Activated B cell treated with CpG ODN at 0.5 μM for 24 hours (primary cell): Measurements from ENCODE around the gene TIGD1. TPM values are rescaled to one million over a fixed set of nuclear protein-coding genes. Genes with fewer than 3 reads are reported as not detected.
A peak's percentile ranks its signal among the peaks of the same experiment; 100 is the strongest.

Experiments
- ATAC-seq: fragments of 200-7000 bp; cut with Tn5 transposase; one replicate; pipeline ENCODE4 v1.10.0; 2021; ENCODE audit warnings: low read depth, mild to moderate bottlenecking, moderate library complexity
- CTCF ChIA-PET: fragments of 350-600 bp; sonication (Branson Sonifier 250); formaldehyde crosslinking; loops from one replicate; lab custom pipeline; 2021; ENCODE audit warnings: antibody characterized with exemption; lab: Charles Lee
- POLR2A ChIA-PET: fragments of 350-600 bp; sonication (Branson Sonifier 250); formaldehyde crosslinking; loops from one replicate; lab custom pipeline; 2021; ENCODE audit warnings: antibody characterized with exemption; lab: Charles Lee
- DNase-seq: peaks from one replicate; pipeline ENCODE4 v3.0.0; 2022
- H3K27ac Mint-ChIP-seq: one replicate; pipeline ENCODE4 v1.8.0; 2020; ENCODE audit warnings: mixed read lengths
- H3K27me3 Mint-ChIP-seq: one replicate; pipeline ENCODE4 v1.8.0; 2021; ENCODE audit warnings: mixed read lengths
- H3K36me3 Mint-ChIP-seq: one replicate; pipeline ENCODE4 v1.8.0; 2021; ENCODE audit warnings: low read depth, mixed read lengths
- H3K4me1 Mint-ChIP-seq: one replicate; pipeline ENCODE4 v1.8.0; 2021; ENCODE audit warnings: mixed read lengths
- H3K4me3 Mint-ChIP-seq: one replicate; pipeline ENCODE4 v1.8.0; 2020; ENCODE audit warnings: mild to moderate bottlenecking, mixed read lengths
- H3K9me3 Mint-ChIP-seq: one replicate; pipeline ENCODE4 v1.8.0; 2020; ENCODE audit warnings: mixed read lengths
- intact Hi-C: fragments of 100-400 bp; cut with micrococcal nuclease; formaldehyde crosslinking; loops from one replicate; pipeline ENCODE4 v1.15.1; 2024
- total RNA-seq: library from RNA; stranded (reverse); gene quantifications from 2 replicates; pipeline ENCODE4 v1.2.3, GENCODE V29; 2022
- TF ChIP-seq, protein P1 (sequence below): fragments of 200-600 bp; IDR thresholded peaks from one replicate; pipeline ENCODE4 v1.8.0; 2022; ENCODE audit warnings: antibody characterized with exemption, mild to moderate bottlenecking

The TIGD1 gene
- 8.1 and 8.8 TPM in 2 replicates for total RNA-seq

DNA sequence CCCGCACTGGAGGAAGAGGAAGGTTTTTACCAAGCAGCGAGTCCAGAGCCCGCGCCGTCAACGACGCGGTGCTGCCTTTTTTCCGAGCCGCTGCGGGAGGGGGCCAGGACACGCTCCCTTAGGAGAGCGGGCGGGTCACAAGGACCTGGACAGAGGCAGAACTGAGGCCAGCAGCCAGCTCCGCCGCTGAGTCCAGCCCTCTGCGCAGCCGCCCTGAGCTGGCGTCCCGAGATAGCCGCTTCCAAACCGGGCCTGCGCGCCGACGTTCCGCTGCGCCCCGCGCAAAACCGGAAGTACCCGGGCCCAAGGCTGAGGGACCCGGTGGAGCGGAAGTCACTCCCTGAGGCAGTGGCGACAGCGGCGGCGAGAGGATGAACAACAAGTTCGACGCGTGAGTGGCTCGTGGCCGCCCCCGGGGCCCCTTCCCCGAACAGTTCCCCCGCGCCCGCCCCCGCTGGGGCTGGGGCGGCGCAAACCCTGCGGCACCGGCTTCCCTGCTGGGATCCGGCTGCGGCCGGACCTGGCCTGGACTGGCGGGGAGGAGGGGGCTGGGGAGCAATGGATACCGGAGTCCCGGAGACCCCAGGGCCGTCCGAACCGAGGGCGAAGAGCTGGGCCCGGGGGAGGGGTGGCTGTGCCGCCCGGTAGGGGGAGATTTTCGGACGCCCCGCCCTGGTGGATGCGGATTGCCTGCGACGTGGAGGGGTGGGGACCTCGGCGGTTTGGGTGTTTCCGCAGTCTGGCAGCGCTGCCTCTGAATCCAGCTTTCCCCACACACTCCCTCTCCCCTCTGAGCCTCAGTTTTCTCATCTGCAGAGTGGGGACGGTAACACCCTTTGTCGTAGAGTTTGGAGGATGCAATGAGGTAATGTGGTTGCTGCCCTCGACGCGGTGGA, at the start of gene TIGD1, which contains the start of gene EIF4E2:
Gene TIGD1 (minus strand): TSS at position 204 of the 896 bp plus-strand sequence. CDS start 675 bp downstream, outside the sequence.
Gene EIF4E2 (plus strand): TSS at position 336 of the 896 bp plus-strand sequence. CDS start 36 bp downstream, at position 372.
- intact Hi-C loops, result loop anchor here (1.0 to 2.0 kb wide), 6 partner anchors 12 to 769 kb away; partner anchors contain the start of genes ATG16L1, GIGYF2 and PDE6D
- ATAC-seq (peak; percentile 85), DNase-seq (peak; percentile 86)
- TF ChIP-seq, protein P1, sequence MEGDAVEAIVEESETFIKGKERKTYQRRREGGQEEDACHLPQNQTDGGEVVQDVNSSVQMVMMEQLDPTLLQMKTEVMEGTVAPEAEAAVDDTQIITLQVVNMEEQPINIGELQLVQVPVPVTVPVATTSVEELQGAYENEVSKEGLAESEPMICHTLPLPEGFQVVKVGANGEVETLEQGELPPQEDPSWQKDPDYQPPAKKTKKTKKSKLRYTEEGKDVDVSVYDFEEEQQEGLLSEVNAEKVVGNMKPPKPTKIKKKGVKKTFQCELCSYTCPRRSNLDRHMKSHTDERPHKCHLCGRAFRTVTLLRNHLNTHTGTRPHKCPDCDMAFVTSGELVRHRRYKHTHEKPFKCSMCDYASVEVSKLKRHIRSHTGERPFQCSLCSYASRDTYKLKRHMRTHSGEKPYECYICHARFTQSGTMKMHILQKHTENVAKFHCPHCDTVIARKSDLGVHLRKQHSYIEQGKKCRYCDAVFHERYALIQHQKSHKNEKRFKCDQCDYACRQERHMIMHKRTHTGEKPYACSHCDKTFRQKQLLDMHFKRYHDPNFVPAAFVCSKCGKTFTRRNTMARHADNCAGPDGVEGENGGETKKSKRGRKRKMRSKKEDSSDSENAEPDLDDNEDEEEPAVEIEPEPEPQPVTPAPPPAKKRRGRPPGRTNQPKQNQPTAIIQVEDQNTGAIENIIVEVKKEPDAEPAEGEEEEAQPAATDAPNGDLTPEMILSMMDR, result no peak
- CTCF ChIA-PET, result interaction anchor here (1.2 kb wide), 1 partner anchor 10 kb away, joined by 4 read pairs; no protein-coding TSS in a partner anchor
- no peaks in the 10 kb centered on the region for H3K27me3 Mint-ChIP-seq
- no peaks in the 10 kb centered on the region for H3K9me3 Mint-ChIP-seq
- POLR2A ChIA-PET, result interaction anchor here (0.6 to 1.5 kb wide), 10 partner anchors 12 to 1086 kb away, joined by 3 to 11 read pairs (median 4); partner anchors contain the start of genes INPP5D, NCL, PDE6D and PTMA
- H3K27ac Mint-ChIP-seq, result peak within 1 kb of the TSS; percentile 99
- H3K4me1 Mint-ChIP-seq, result peaks cover 63% of the 10 kb centered on the region
- peak within 1 kb of the TSS; percentile 98 for H3K4me3 Mint-ChIP-seq
- peaks cover 46% of the 10 kb centered on the region for H3K36me3 Mint-ChIP-seq

DNA sequence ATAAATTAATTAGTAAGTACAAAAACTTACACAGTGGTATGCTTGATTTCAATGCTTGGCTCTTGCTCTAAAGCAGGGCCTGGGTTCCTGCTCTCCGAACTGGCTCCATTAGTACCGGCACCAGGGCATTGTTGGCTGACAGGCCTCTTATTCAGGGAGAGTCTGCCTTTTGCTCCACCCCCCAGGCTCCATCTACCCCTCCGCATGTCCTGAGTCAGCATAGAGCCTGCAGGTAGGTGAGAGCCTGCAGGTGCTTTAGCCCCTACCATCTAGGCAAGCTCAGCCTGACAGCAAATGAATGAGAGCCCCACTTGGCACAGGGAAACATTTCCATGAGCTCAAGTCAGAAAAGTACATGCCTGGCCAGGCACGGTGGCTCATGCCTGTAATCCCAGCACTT, 47.9 kb upstream of the TIGD1 start:
- Mint-ChIP-seq H3K27me3 (no peaks in the 10 kb centered on the region), H3K9me3 (peaks cover 3% of the 10 kb centered on the region), H3K4me1 (no peaks in the 10 kb centered on the region), H3K36me3 (no peaks in the 10 kb centered on the region), H3K4me3 (no peak overlapping the region), H3K27ac (no peak overlapping the region)
- no peak for DNase-seq
- ChIA-PET CTCF (no interaction called here), POLR2A (no interaction called here)
- TF ChIP-seq, protein P1, result no peak
- no peak for ATAC-seq
- intact Hi-C loops, result no loop called here

DNA sequence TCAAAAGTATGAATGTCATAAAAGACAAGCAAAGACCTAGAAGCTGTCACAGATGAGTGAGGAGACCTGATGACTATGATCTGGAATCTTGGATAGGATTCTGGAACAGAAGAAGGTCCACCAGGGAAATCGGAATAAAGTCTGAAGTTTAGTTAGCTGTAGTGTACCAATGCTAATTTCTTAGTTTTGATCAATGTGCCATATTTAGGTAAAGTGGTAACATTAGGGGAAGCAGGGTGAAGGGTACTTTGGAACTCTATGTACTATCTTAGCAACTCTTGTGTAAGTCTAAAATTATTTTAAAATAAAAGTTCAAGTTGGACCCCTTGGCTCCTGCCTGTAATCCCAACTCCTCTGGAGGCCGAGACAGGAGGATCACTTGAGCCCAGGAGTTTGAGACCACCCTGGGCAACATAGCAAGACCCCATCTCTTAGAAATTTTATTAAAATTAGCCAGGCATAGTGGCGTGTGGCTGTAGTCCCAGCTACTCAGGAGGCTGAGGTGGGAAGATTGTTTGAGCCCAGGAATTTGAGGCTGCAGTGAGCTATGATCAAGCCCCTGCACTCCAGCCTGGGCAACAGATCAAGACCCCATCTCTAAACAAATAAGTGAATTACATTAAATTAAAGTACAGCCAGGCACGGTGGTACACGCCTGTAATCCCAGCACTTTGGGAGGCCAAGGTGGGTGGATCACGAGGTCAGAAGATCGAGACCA, 47.2 kb upstream of the TIGD1 start:
- no peaks in the 10 kb centered on the region for H3K36me3 Mint-ChIP-seq
- TF ChIP-seq, protein P1, result no peak
- H3K4me3 Mint-ChIP-seq, result no peak overlapping the region
- POLR2A ChIA-PET, result no interaction called here
- no peaks in the 10 kb centered on the region for H3K4me1 Mint-ChIP-seq
- no peaks in the 10 kb centered on the region for H3K27me3 Mint-ChIP-seq
- H3K9me3 Mint-ChIP-seq, result peaks cover 3% of the 10 kb centered on the region
- DNase-seq, result no peak
- intact Hi-C loops, result no loop called here
- CTCF ChIA-PET, result no interaction called here
- no peak for ATAC-seq
- no peak overlapping the region for H3K27ac Mint-ChIP-seq

DNA sequence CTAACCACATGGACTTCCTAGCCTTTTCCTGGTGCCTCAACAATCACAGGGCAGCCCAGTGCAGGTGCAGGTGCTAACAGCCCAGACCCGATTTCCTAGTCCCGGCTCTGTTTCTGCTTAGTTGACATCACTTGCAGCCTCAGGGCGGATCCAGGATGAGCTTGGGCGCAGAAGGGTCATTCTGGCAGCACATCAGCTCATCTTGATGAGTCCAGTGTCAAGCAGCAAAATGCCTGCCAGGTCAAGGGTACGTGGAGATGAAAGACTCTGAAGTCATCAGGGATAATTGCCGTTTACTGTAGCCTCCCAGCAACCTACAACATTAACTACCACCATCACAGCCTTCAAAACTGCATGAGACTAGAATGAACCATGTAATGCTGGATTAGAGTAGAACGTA, 43.6 kb upstream of the TIGD1 start:
- H3K27me3 Mint-ChIP-seq, result no peaks in the 10 kb centered on the region
- ChIA-PET POLR2A (interaction anchor here (0.7 kb wide), 1 partner anchor 56 kb away, joined by 4 read pairs; no protein-coding TSS in a partner anchor), CTCF (no interaction called here)
- no peak overlapping the region for H3K27ac Mint-ChIP-seq
- DNase-seq (no peak), ATAC-seq (no peak)
- intact Hi-C loops, result no loop called here
- no peaks in the 10 kb centered on the region for H3K36me3 Mint-ChIP-seq
- H3K9me3 Mint-ChIP-seq, result peaks cover 3% of the 10 kb centered on the region
- no peaks in the 10 kb centered on the region for H3K4me1 Mint-ChIP-seq
- no peak overlapping the region for H3K4me3 Mint-ChIP-seq
- TF ChIP-seq, protein P1, result no peak
